Endometrium (tissue), 2 donors: ENCODE results near the gene RGL1.

Experiments used
- FAIRE-seq: peaks from 2 replicates; lab custom pipeline; 2012; peaks lifted over from hg19 to GRCh38; lab: Jason Lieb, UNC
- donor health status: control.
- donor health status: control.

RGL1 gene

DNA sequence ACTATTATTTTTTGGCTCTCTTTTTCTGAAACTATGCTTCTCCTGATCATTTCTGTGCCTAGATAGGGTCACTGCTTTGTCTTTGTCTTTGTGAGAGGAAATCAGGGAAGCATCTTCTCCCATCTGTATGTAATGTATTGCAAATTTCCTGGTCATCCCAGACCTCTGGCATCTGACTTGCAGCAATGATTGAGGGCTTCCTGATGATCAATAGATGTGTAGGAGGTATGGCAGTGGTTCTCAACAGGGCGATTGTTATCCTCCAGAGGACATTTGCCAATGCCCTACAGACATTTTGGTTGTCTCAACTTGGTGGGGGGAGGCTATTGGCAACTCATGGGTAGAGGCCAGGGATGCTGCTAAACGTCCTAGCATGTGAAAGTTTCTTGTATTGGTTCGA, 64.7 kb downstream of the RGL1 start:
- FAIRE-seq: no peak

- no peak for FAIRE-seq
Observed at GRCh38 chr1:183870351-183871077, 65.6 kb downstream of the RGL1 start.

DNA sequence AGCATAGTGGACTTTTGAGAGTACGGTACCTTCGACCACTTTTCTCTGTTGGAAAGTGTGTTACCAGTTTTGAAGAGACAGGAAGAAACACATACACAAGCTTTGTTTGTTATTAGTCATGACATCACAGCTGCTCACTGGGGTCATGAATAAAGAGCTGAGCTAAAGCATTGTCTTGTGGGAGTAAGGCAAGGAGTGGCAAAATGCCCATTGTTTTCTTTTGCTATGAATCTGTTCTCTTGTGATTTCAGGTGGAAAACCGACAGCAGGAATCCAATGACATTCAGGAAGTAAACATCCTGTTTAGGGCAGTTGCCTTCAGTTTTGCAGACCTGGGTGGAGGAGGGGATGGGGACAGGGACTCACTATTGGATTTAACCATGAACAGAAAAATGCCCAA, 66.2 kb downstream of the RGL1 start:
- FAIRE-seq: peak; percentile 83

GRCh38 chr1:183871601-183872000, 66.7 kb downstream of the RGL1 start:
- FAIRE-seq: peak; percentile 37

- no peak for FAIRE-seq
Observed at GRCh38 chr1:183872403-183872802, 67.5 kb downstream of the RGL1 start.

- no peak for FAIRE-seq
Observed at GRCh38 chr1:183873642-183874041, 68.7 kb downstream of the RGL1 start.

- FAIRE-seq: no peak
Observed at GRCh38 chr1:183876309-183876708, 71.4 kb downstream of the RGL1 start.

DNA sequence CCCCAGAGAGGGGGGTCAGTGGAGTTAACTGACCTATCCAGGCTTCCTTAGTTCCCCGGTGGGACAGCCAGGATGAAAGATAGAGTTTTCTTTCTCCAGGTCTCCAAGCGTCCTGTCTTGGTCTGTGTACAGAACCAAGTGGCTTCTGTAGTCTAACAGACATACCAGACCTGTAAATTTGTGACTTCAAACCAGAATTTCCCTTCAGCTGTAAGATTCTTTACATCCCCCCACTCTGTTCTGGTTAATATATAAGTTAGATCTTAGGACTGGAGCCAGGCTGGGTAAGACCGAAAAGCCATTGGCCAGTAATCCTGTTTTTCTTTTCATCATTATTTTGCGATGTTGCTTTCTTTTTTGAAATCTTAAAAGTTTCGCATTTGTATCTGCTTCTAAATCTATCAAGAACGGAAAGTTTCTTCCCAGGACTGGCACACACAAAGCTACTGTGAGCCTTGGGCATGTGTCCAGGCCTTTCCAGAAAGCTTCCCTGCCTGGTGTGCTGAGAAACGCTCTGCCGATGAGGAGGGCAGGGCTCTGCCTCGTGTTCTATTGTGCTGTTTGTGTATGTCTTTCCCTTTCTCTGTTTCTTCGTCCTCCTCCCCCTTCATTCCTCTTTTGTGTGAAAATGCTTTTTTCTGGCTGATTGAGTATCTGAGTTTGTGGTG, 72.3 kb downstream of the RGL1 start:
- FAIRE-seq: no peak

DNA sequence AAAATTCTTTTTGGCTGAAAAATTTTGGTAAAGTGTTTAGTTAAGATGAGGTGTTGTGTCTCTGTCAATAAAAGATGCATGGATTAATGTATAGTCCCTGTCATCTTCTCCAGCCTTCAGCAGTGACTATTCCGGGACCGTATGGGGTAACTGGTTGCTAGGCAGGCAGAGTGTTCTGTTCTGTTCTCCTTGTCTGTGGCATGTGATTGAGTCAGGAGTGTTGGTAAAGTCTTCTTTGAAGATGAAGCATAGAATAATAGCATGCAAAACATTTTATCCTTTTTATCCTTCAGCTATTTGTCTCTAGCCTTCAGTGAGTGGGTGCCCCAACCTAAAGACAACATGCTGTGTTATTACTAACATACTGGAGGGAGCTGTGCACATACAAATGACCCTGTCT, 74.6 kb downstream of the RGL1 start:
- no peak for FAIRE-seq

DNA sequence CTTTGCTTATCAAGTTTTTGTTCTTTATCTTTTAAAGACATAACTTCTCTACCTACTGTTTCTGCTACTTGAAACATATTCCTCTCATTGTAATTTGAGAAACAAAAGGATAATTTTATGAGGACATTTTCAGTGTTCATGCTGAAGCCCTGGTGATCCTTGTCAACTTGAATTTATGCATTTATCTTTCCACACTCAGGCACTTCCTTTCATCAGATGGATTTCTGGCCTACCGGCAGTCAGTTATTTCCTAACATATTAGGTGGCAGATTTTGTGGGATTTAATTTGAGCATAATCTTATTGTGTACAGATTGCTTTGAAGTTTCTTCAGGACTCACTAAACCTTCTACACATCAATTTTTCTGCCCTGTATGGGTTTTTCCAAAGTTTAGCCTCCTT, 75.0 kb downstream of the RGL1 start:
- no peak for FAIRE-seq

- no peak for FAIRE-seq
Observed at GRCh38 chr1:183880531-183881243, 75.8 kb downstream of the RGL1 start.

DNA sequence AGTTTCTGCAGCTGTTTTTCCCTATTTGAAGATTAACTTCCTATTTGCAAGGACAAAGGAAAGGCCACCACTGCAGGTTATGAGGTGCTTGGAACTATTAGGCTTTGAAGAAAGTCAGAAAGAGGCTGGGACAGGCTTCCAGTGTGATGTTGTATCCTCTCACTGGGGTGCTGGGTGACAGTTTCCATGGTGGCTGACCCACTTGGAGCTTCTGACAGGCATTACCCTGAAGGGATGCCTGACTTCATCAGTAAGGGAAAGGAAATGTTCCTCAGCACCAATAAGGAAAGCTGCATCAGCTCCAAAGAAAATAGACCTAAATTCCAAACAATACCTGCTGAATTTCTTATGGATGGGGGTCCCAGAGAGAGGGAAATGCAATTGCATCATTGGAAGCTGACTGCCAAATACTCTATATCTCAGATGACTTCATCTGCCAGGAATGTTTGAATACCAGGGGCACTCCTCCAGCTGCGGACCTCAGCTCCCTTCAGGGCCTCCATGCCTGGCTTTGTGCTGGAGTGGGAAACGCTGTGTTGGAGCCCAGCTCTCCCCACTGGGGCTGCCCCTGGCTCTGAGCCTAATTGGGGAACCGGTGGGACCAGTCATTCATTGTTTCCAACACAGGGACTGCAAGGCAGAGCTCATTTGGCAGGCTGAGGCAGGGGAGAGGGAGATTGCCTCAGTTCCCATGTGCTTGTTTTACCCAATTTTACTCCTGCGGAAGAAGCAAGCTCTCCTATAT, 76.6 kb downstream of the RGL1 start:
- FAIRE-seq: no peak

GRCh38 chr1:183882335-183883167, 77.6 kb downstream of the RGL1 start:
- FAIRE-seq: no peak

- no peak for FAIRE-seq
Observed at GRCh38 chr1:183883623-183884022, 78.7 kb downstream of the RGL1 start.

DNA sequence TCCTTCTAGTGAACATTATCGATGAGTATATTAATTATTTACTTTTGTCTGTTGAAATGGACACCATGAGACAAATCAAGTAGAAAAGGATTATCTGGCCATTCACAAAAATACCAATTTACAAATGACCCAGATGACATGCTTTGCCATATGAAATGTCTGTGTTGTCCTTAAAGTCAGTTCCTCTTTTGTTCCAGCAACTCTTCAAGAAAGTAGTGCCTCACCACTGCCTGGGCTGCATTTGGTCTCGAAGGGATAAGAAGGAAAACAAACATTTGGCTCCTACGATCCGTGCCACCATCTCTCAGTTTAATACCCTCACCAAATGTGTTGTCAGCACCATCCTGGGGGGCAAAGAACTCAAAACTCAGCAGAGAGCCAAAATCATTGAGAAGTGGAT, 79.6 kb downstream of the RGL1 start:
- FAIRE-seq: no peak

DNA sequence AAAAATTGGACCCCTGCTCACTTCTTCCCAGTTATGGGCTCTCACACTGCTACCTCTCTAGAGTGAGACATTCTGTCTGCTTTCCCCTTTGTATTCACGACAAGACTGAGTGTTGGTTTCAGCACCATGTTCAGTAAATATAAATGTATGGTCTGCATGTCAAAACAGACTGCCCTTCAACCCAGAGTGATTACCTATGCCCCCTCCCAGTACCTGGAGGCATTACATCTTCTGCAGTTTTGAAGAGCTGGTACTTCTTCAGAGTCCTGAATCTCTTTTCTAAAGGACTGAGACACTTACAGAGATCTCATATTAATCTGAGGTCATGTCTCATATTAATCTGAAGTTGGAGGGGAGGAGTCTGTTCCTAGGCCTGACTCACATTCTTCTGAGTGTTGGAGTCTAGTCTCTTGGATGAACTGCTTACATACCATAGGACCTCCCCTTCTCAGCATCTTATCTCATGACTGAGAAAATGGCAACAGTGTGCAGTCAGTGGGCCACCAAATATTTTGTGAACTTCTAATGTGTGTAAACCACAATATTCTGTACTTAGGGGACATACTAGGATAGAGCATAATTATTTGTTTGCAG, 80.3 kb downstream of the RGL1 start:
- FAIRE-seq: no peak

DNA sequence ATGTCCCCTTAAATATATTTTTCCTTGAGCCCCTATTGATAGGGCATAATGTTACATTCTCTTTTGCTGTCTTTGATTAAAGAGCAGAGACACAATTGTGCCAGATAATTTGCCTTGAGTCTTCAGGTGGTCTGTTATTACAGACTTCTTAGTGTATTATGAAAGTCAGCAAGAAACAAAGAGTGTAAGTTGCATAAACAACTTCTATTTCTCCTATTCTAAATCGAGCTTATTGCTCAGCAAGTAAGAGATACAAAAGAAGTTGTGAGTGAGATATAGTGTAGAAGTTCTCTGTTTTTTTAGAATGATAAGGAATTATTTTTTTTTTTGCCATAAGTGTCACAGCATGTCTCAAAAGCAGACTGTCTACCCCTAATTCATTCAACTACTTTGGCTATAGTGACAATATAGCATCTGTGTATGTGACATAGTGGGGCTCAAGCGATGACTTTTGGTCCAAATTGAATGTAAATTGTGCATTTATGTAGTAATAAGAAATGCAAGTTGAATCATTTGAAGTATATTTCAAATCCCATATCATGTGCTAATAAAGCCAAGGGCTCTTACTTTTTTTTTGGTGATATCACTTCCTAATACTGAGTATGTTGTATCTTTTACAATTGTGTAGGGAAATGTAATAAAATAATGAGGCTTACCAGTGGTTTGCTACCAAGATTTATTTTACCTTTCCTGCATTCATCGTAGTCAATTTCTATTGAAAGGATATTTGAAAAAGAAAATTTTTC, 81.3 kb downstream of the RGL1 start:
- no peak for FAIRE-seq

GRCh38 chr1:183886853-183887252, 81.9 kb downstream of the RGL1 start:
- FAIRE-seq: peak; percentile 26

GRCh38 chr1:183887826-183888819, 83.2 kb downstream of the RGL1 start:
- peak; percentile 98 for FAIRE-seq
